Stimulated activated naive CD8-positive, alpha-beta T cell treated with anti-CD3 and anti-CD28 coated beads, Interleukin-15, amount 100 ng/mL, for 72 hours (primary cell): ENCODE results near the gene OR2AT4.
"Not testable (repeated sequence)": the region's sequence is repeated elsewhere in the genome, so short reads cannot be mapped to it uniquely, and the experiment has no call there.

ENCODE experiments used
- ATAC-seq: fragments of 150-1000 bp; cut with Tn5 transposase; 2 replicates; pipeline ENCODE4 v1.10.0; 2021; ENCODE audit warnings: mild to moderate bottlenecking, moderate library complexity
- DNase-seq, 2 donors: peaks; one replicate each; pipeline ENCODE4 v3.0.0; 2021 to 2022
- H3K27ac Mint-ChIP-seq, 2 donors: one replicate each; pipeline ENCODE4 v1.8.0; 2022; ENCODE audit warnings: mild to moderate bottlenecking in 2 of 2, mixed read lengths in 2 of 2, moderate library complexity in 2 of 2
- H3K27me3 Mint-ChIP-seq: one replicate; pipeline ENCODE4 v1.8.0; 2022; ENCODE audit warnings: mixed read lengths
- H3K4me1 Mint-ChIP-seq: one replicate; pipeline ENCODE4 v1.8.0; 2022; ENCODE audit warnings: mild to moderate bottlenecking, mixed read lengths
- H3K4me3 Mint-ChIP-seq, 2 donors: one replicate each; pipeline ENCODE4 v1.8.0; 2022; ENCODE audit warnings: mild to moderate bottlenecking in 2 of 2, mixed read lengths in 2 of 2, moderate library complexity in 1 of 2
- H3K9me3 Mint-ChIP-seq, 2 donors: one replicate each; pipeline ENCODE4 v1.8.0; 2022; ENCODE audit warnings: mixed read lengths in 2 of 2

OR2AT4 gene

DNA sequence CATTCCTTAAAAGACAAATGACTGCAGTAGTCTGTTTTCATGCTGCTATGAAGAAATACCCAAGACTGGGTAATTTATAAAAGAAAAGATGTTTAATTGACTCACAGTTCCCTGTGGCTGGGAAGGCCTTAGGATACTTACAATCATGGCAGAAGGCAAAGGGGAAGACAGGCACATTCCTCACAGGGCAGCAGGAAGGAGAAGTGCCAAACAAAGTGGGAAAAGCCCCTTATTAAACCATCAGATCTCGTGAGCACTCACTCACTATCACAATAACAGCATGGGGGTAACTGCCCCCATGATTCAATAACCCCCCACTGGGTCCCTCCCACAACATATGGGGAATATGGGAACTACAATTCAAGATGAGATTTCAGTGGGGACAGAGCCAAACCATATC, 16.4 kb upstream of the OR2AT4 start:
- H3K4me1 Mint-ChIP-seq = no peaks in the 10 kb centered on the region
- no peak overlapping the region for H3K27ac Mint-ChIP-seq
- no peak for ATAC-seq
- H3K9me3 Mint-ChIP-seq = peaks cover 27 to 29% of the 10 kb centered on the region in 2 donors
- DNase-seq = no peak
- H3K4me3 Mint-ChIP-seq = no peak overlapping the region
- H3K27me3 Mint-ChIP-seq = peaks cover 23% of the 10 kb centered on the region

DNA sequence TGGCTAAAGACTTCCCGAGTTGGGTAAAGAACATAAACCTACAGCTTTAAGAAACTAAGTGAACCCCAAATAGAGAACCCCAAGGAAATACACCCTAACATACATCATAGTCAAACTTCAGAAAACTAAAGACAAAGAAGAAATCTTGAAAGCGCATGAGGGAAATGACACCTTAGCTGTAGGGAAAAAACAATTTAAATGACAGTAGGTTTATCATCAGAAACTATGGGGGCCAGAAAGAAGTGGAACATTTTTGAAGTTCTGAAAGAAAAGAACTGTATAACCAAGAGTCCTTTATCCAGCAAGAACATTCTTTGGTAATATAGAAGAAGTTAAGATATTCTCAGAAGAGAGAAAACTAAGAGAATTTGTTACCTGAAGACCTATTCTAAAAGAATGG, 15.5 kb upstream of the OR2AT4 start:
- Mint-ChIP-seq H3K27ac (no peak overlapping the region), H3K9me3 (peaks cover 27 to 29% of the 10 kb centered on the region in 2 donors), H3K4me3 (no peak overlapping the region), H3K27me3 (peaks cover 21% of the 10 kb centered on the region), H3K4me1 (no peaks in the 10 kb centered on the region)
- no peak for DNase-seq
- ATAC-seq = no peak

GRCh38 chr11:75107187-75107586, 10.5 kb upstream of the OR2AT4 start:
- Mint-ChIP-seq H3K4me3 (no peak overlapping the region), H3K27me3 (peaks cover 21% of the 10 kb centered on the region), H3K27ac (no peak overlapping the region), H3K9me3 (peaks cover 0 to 10% of the 10 kb centered on the region in 2 donors), H3K4me1 (peaks cover 11% of the 10 kb centered on the region)
- DNase-seq (no peak), ATAC-seq (no peak)

- DNase-seq, H3K27ac Mint-ChIP-seq, H3K4me3 Mint-ChIP-seq, H3K9me3 Mint-ChIP-seq, ATAC-seq: not testable (repeated sequence)
- peaks cover 31% of the 10 kb centered on the region for H3K27me3 Mint-ChIP-seq
- peaks cover 16% of the 10 kb centered on the region for H3K4me1 Mint-ChIP-seq
Measured at GRCh38 chr11:75105967-75106681, 9.4 kb upstream of the OR2AT4 start.

- no peak overlapping the region for H3K27ac Mint-ChIP-seq
- no peak for ATAC-seq
- no peak overlapping the region for H3K4me3 Mint-ChIP-seq
- peaks cover 20% of the 10 kb centered on the region for H3K4me1 Mint-ChIP-seq
- no peak for DNase-seq
- H3K9me3 Mint-ChIP-seq = no peaks in the 10 kb centered on the region
- H3K27me3 Mint-ChIP-seq = peaks cover 36% of the 10 kb centered on the region
Measured at GRCh38 chr11:75105462-75105925, 8.8 kb upstream of the OR2AT4 start.

GRCh38 chr11:75103380-75104026, 6.8 kb upstream of the OR2AT4 start:
- no peaks in the 10 kb centered on the region for H3K9me3 Mint-ChIP-seq
- H3K4me3 Mint-ChIP-seq = no peak overlapping the region
- peaks cover 46% of the 10 kb centered on the region for H3K27me3 Mint-ChIP-seq
- H3K27ac Mint-ChIP-seq = peak overlapping the region in 1 of 2 donors; percentile 9
- peak; percentile 77 for ATAC-seq
- DNase-seq = no peak
- peaks cover 26% of the 10 kb centered on the region for H3K4me1 Mint-ChIP-seq

DNA sequence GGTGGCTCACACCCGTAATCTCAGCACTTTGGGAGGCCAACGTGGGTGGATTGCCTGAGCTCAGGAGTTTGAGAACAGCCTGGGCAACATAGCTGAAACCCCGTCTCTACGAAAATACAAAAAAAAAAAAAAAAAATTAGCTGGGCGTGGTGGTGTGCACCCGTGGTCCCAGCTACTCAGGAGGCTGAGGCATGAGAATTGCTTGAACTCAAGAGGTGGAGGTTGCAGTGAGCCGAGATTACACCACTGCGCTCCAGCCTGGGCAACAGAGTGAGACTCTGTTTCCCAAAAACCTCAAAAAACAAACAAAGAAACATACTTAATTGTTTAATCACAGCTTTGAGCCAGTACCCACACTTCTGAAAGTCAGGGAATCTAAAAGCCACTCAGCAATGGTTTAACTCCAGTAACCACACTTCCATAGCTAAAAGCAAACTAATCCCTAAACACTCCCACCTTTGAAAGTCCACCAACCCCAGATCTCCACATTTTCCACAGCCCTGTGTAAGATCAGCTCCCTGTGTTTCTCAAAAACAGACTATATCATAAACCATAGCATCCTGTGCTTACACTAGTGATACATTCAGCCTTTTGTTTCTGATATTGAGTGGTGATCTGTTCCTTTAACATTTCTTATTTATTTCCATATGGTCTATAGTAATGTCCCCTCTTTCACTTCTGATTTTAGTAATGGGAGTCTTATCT, 4.9 kb upstream of the OR2AT4 start:
- no peak for DNase-seq
- Mint-ChIP-seq H3K27ac (no peak overlapping the region), H3K9me3 (no peaks in the 10 kb centered on the region), H3K4me3 (no peak overlapping the region), H3K27me3 (peaks cover 55% of the 10 kb centered on the region), H3K4me1 (peaks cover 26% of the 10 kb centered on the region)
- ATAC-seq = no peak

DNA sequence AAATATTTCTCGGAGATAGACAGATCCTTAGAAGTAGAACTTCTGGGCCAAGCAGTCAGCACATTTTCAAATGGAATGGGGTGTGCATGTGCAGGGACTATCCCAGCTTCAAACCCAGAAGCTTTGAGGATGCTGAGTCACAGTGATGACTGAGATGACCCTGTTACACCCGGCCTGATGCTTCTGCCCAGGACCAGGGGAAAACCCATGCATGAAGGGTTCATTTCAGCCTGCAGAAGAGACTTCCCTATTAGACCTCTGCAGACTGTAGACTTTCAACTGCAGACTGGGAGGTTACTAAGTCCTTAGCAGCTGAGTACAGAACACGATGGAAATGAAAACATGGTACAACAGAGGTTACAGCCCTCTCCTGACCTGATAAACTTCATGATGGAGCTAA, 3.6 kb upstream of the OR2AT4 start:
- Mint-ChIP-seq H3K4me1 (peaks cover 26% of the 10 kb centered on the region), H3K27me3 (peaks cover 55% of the 10 kb centered on the region), H3K9me3 (no peaks in the 10 kb centered on the region), H3K4me3 (no peak overlapping the region), H3K27ac (no peak overlapping the region)
- DNase-seq (peak in 1 of 2 donors; percentile 41), ATAC-seq (peak; percentile 95)

GRCh38 chr11:75099635-75100034, 3.0 kb upstream of the OR2AT4 start:
- peaks cover 59% of the 10 kb centered on the region for H3K27me3 Mint-ChIP-seq
- ATAC-seq (no peak), DNase-seq (no peak)
- no peak overlapping the region for H3K27ac Mint-ChIP-seq
- H3K9me3 Mint-ChIP-seq = no peaks in the 10 kb centered on the region
- H3K4me1 Mint-ChIP-seq = peaks cover 26% of the 10 kb centered on the region
- H3K4me3 Mint-ChIP-seq = no peak overlapping the region

DNA sequence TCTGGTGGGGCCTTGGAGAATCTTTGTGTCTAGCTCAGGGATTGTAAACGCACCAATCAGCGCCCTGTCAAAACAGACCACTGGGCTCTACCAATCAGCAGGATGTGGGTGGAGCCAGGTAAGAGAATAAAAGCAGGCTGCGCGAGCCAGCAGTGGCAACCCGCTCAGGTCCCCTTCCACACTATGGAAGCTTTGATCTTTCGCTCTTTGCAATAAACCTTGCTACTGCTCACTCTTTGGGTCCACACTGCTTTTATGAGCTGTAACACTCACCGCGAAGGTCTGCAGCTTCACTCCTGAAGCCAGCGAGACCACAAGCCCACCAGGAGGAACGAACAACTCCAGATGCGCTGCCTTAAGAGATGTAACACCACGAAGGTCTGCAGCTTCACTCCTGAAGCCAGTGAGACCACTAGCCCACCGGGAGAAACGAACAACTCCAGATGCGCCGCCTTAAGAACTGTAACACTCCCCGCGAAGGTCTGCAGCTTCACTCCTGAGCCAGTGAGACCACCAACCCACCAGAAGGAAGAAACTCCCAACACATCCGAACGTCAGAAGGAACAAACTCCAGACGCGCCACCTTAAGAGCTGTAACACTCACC, 2.3 kb upstream of the OR2AT4 start:
- peaks cover 21% of the 10 kb centered on the region for H3K4me1 Mint-ChIP-seq
- not testable (repeated sequence) for H3K4me3 Mint-ChIP-seq, H3K9me3 Mint-ChIP-seq, H3K27ac Mint-ChIP-seq, DNase-seq, ATAC-seq
- peaks cover 66% of the 10 kb centered on the region for H3K27me3 Mint-ChIP-seq

GRCh38 chr11:75098181-75098580, 1.5 kb upstream of the OR2AT4 start:
- Mint-ChIP-seq H3K4me1 (peaks cover 15% of the 10 kb centered on the region), H3K27me3 (peaks cover 71% of the 10 kb centered on the region)
- H3K27ac Mint-ChIP-seq, H3K9me3 Mint-ChIP-seq, DNase-seq, ATAC-seq, H3K4me3 Mint-ChIP-seq: not testable (repeated sequence)

- DNase-seq (no peak), ATAC-seq (no peak)
- Mint-ChIP-seq H3K27ac (no peak overlapping the region), H3K27me3 (peaks cover 68% of the 10 kb centered on the region), H3K9me3 (no peaks in the 10 kb centered on the region), H3K4me3 (no peak overlapping the region), H3K4me1 (peaks cover 15% of the 10 kb centered on the region)
Measured at GRCh38 chr11:75097173-75097557, 489 bp upstream of the OR2AT4 start.

GRCh38 chr11:75094382-75094781, 2.3 kb downstream of the OR2AT4 start:
- not testable (repeated sequence) for ATAC-seq, H3K4me3 Mint-ChIP-seq, DNase-seq, H3K27ac Mint-ChIP-seq, H3K4me1 Mint-ChIP-seq
- peaks cover 5 to 18% of the 10 kb centered on the region in 2 donors for H3K9me3 Mint-ChIP-seq
- peaks cover 54% of the 10 kb centered on the region for H3K27me3 Mint-ChIP-seq

DNA sequence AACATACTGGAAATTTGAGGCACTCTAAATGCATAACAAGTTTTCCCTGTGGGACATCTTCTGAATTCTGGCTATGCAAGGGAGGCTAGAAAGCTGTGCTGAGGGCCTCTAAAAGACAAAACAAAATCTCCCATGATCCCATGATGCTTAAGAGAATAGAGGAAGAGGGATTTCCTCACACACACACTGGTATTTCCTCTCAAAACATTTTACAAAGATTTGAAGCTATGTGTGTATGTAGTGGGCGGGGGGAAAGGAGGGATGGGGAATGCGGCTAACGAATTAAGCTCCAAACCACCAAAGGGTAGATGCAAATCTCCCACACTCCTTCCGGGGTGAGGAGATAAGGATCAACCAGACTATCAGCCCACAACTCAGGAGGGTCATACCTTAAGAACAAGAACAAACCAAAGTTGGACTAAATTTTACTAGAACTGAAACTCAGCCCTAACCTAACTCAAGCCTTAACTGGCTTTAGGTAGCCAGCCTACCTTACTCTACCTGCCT, 6.0 kb downstream of the OR2AT4 start:
- DNase-seq (no peak), ATAC-seq (no peak)
- peaks cover 40% of the 10 kb centered on the region for H3K27me3 Mint-ChIP-seq
- peaks cover 5 to 26% of the 10 kb centered on the region in 2 donors for H3K9me3 Mint-ChIP-seq
- H3K4me3 Mint-ChIP-seq = no peak overlapping the region
- H3K4me1 Mint-ChIP-seq = no peaks in the 10 kb centered on the region
- no peak overlapping the region for H3K27ac Mint-ChIP-seq
